Esophagus squamous epithelium (tissue), 4 donors: ENCODE measurements around the gene ARL11.

Source experiments
- CTCF ChIP-seq, 6 experiments: fragments of 450-650 bp in 4 of 6; fragments of 200-600 bp in 2 of 6; sonication (generic) in 2 of 6; IDR thresholded peaks; one replicate each; pipeline ENCODE4 v1.5.1; 2016 to 2019; ENCODE audit warnings: antibody characterized with exemption in 6 of 6, mild to moderate bottlenecking in 4 of 6, moderate library complexity in 4 of 6
- POLR2A ChIP-seq, 4 donors: fragments of 450-650 bp; IDR thresholded peaks; one replicate each; pipeline ENCODE4 v1.6.1; 2017; ENCODE audit warnings: antibody characterized with exemption in 4 of 4, mild to moderate bottlenecking in 4 of 4, moderate library complexity in 3 of 4

GRCh38 chr13:49651570-49652354 lies 23.5 kb downstream of the ARL11 start:
- TF ChIP-seq POLR2A (IDR thresholded peaks at IDR 0.05) (no peak), CTCF (IDR thresholded peaks at IDR 0.05) (no peak)
